ENCODE results near the gene CBFA2T3.

The CBFA2T3 gene

DNA sequence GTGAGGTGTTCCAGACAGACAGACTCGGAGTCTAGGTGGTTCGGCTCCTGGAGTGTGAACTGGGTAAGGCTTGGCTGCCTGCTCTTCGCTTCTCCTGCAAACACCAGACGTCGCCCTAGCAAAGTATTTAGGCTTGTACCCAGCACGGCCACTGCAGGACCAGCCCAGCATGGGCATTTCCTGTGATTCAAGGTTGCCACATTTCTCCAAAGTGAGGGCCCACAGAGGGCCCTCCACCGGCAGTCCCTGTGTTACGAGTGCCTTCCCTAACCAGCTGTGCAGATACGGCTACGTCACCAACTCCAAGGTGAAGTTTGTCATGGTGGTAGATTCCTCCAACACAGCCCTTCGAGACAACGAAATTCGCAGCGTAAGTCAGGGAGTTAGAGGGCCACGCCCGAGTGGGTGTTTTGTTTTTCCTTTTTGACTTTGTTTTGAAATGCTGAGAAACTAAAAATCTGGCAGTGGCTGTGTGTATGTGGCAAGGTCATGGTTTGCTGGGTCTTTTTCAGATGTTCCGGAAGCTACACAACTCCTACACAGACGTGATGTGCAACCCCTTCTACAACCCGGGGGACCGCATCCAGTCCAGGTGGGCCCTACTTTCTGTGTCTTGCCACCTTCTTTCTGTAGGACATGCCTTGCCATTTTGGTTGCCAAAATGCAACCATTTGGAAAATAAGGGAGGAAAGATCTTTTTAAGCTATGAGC lies 117.5 kb downstream of the CBFA2T3 start:
- TF ChIP-seq EZH2phosphoT487 (IDR thresholded peaks at IDR 0.05; ENCODE audit: borderline replicate concordance) = no peak
- TF ChIP-seq, protein P1, sequence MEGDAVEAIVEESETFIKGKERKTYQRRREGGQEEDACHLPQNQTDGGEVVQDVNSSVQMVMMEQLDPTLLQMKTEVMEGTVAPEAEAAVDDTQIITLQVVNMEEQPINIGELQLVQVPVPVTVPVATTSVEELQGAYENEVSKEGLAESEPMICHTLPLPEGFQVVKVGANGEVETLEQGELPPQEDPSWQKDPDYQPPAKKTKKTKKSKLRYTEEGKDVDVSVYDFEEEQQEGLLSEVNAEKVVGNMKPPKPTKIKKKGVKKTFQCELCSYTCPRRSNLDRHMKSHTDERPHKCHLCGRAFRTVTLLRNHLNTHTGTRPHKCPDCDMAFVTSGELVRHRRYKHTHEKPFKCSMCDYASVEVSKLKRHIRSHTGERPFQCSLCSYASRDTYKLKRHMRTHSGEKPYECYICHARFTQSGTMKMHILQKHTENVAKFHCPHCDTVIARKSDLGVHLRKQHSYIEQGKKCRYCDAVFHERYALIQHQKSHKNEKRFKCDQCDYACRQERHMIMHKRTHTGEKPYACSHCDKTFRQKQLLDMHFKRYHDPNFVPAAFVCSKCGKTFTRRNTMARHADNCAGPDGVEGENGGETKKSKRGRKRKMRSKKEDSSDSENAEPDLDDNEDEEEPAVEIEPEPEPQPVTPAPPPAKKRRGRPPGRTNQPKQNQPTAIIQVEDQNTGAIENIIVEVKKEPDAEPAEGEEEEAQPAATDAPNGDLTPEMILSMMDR (conservative IDR thresholded peaks at IDR 0.05; ENCODE audit: low read length) = no peak
- Histone ChIP-seq H3K27me3 (ENCODE audit: insufficient read depth, low read length, poor library complexity, severe bottlenecking) (no peaks in the 10 kb centered on the region), H3K4me1 (ENCODE audit: insufficient read depth, low read length, poor library complexity, severe bottlenecking) (peaks cover 11% of the 10 kb centered on the region), H3K9me3 (ENCODE audit: insufficient read depth, low read depth, low read length) (no peaks in the 10 kb centered on the region), H4K20me1 (ENCODE audit: insufficient read depth, low read length, poor library complexity, severe bottlenecking) (no peaks in the 10 kb centered on the region), H3K9me2 (replicated peaks; ENCODE audit: low read depth, low read length) (no peaks in the 10 kb centered on the region), H3K4me3 (ENCODE audit: low read length, poor library complexity, severe bottlenecking) (no peak overlapping the region), H3K9ac (ENCODE audit: low read depth, low read length, poor library complexity, severe bottlenecking) (no peak overlapping the region), H3K79me2 (ENCODE audit: insufficient read depth, low read length) (no peaks in the 10 kb centered on the region), H3F3A (ENCODE audit: low read depth) (no peaks in the 10 kb centered on the region), H3K4me2 (ENCODE audit: low read depth, low read length, poor library complexity, severe bottlenecking) (no peak overlapping the region), H3K36me3 (ENCODE audit: insufficient read depth, low read length) (no peaks in the 10 kb centered on the region), H2AFZ (ENCODE audit: low read length) (no peak overlapping the region)

DNA sequence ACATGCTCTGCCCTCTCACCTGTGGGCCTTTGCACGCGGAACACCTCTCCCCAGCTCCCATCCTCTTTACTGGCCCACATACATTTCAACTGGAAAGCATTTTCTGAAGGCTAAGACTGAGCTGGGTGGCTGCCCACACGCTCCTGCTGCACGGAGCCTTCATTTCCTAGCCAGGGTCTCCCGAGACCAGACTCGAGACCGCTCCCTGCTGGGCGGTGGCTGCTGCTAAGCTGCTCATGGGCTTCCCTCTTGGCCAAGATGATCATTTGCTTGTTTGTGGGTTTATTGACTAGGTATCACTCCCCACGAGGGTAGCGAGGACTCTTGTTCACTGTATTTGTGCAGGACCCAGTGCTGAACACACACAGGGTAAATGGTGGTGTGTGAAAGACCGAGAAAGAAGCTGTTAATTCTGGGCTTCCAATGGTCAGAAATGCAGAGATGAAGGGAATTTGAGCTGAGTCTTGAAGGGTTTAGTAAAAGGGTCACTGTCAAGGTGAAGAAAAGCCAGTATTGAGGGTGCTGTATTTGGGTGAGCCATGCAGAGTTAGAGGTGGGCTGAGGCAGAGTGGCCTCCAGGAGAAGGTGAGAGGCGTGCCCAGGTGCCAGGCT lies 119.2 kb downstream of the CBFA2T3 start:
- Histone ChIP-seq H3K36me3 (ENCODE audit: insufficient read depth, low read length) (no peaks in the 10 kb centered on the region), H3K27me3 (ENCODE audit: insufficient read depth, low read length, poor library complexity, severe bottlenecking) (no peaks in the 10 kb centered on the region), H3K9ac (ENCODE audit: low read depth, low read length, poor library complexity, severe bottlenecking) (peak overlapping the region; percentile 61), H3K4me2 (ENCODE audit: low read depth, low read length, poor library complexity, severe bottlenecking) (peak overlapping the region; percentile 94), H3K9me3 (ENCODE audit: insufficient read depth, low read depth, low read length) (no peaks in the 10 kb centered on the region), H3K4me1 (ENCODE audit: insufficient read depth, low read length, poor library complexity, severe bottlenecking) (peaks cover 14% of the 10 kb centered on the region), H3K4me3 (ENCODE audit: low read length, poor library complexity, severe bottlenecking) (peak overlapping the region; percentile 92), H3F3A (ENCODE audit: low read depth) (no peaks in the 10 kb centered on the region), H4K20me1 (ENCODE audit: insufficient read depth, low read length, poor library complexity, severe bottlenecking) (no peaks in the 10 kb centered on the region), H2AFZ (ENCODE audit: low read length) (peak overlapping the region; percentile 80; the same call in 1 of the 2 replicates), H3K79me2 (ENCODE audit: insufficient read depth, low read length) (no peaks in the 10 kb centered on the region), H3K9me2 (replicated peaks; ENCODE audit: low read depth, low read length) (no peaks in the 10 kb centered on the region)
- TF ChIP-seq EZH2phosphoT487 (IDR thresholded peaks at IDR 0.05; ENCODE audit: borderline replicate concordance) = no peak
- TF ChIP-seq, protein P1 (conservative IDR thresholded peaks at IDR 0.05; ENCODE audit: low read length) = peak; percentile 54

DNA sequence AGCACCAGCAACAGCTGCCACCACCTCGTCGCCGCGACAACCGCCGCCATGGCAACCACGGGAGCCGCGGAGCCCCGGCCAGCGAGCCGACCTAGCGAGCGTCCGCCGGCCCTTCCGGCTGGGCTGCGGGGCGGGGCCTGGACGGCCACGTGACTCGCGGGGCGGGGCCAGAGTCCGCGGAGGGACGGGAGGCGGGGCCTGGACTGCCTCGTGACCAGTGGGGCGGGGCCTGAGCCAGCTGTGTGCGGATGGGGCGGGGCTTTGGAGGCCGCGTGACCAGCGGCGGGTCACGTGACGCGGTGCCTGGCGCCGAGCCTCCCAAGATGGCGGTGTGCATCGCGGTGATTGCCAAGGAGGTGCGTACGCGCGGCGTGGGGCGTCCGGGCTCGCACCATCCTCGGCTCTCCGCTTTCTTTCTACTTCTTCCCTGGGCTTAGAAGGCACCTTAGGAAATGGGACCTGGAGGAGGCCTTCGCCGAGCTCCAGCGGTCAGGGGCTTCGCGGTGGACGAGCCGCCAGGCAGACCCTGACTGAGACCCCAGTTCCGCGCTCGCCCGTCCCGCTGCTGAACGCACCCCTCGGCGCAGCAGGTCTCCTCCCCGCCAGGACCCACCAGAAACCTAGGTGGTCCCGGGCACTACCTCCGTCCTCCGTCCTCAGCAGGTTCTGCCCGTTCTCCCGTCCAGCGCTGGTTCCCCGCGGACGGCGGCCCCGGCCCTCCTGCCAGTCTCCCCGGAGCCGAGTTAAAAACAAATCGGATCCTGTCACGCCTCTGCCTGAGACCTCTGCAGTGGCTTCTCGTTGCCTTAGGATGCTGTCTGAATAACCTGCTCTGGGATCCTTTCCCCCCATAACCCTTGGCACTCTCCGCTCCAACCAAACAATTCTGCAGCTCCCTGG lies 119.9 kb downstream of the CBFA2T3 start, which contains the start of the genes GALNS and TRAPPC2L:
GALNS (minus strand) TSS at position 120 of the 900 bp plus-strand sequence; CDS start at position 50, 70 bp downstream.
TRAPPC2L (plus strand) TSS at position 300 of the 900 bp plus-strand sequence; CDS start at position 324, 24 bp downstream.
- H3K36me3 ChIP-seq (ENCODE audit: insufficient read depth, low read length) = no peaks in the 10 kb centered on the region
- no peaks in the 10 kb centered on the region for H3K9me2 ChIP-seq (replicated peaks; ENCODE audit: low read depth, low read length)
- H3K4me3 ChIP-seq (ENCODE audit: low read length, poor library complexity, severe bottlenecking) = peak within 1 kb of the TSS; percentile 92
- no peaks in the 10 kb centered on the region for H3K9me3 ChIP-seq (ENCODE audit: insufficient read depth, low read depth, low read length)
- H4K20me1 ChIP-seq (ENCODE audit: insufficient read depth, low read length, poor library complexity, severe bottlenecking) = no peaks in the 10 kb centered on the region
- TF ChIP-seq, protein P1 (conservative IDR thresholded peaks at IDR 0.05; ENCODE audit: low read length) = no peak
- no peak for TF ChIP-seq EZH2phosphoT487 (IDR thresholded peaks at IDR 0.05; ENCODE audit: borderline replicate concordance)
- no peaks in the 10 kb centered on the region for H3K79me2 ChIP-seq (ENCODE audit: insufficient read depth, low read length)
- H3F3A ChIP-seq (ENCODE audit: low read depth) = no peaks in the 10 kb centered on the region
- H3K4me1 ChIP-seq (ENCODE audit: insufficient read depth, low read length, poor library complexity, severe bottlenecking) = peaks cover 14% of the 10 kb centered on the region
- H3K9ac ChIP-seq (ENCODE audit: low read depth, low read length, poor library complexity, severe bottlenecking) = peak within 1 kb of the TSS; percentile 61
- peak within 1 kb of the TSS; percentile 94 for H3K4me2 ChIP-seq (ENCODE audit: low read depth, low read length, poor library complexity, severe bottlenecking)
- no peaks in the 10 kb centered on the region for H3K27me3 ChIP-seq (ENCODE audit: insufficient read depth, low read length, poor library complexity, severe bottlenecking)
- H2AFZ ChIP-seq (ENCODE audit: low read length) = peak within 1 kb of the TSS; percentile 80; the same call in 1 of the 2 replicates

Data from Loucy (cell line).